Loucy (cell line): ENCODE measurements around the gene RSPO4.

Experiments used
- H2AFZ ChIP-seq: fragments of 200-600 bp; sonication (generic); 2 replicates; pipeline ENCODE4 v1.6.0; 2016; ENCODE audit warnings: antibody characterized with exemption, mild to moderate bottlenecking, low read length, moderate library complexity
- H3F3A ChIP-seq: fragments of 200-600 bp; 2 replicates; pipeline ENCODE4 v1.6.0; 2016; ENCODE audit warnings: antibody characterized with exemption, low read depth, mild to moderate bottlenecking
- H3K27me3 ChIP-seq: fragments of 200-600 bp; sonication (generic); 2 replicates; pipeline ENCODE4 v1.6.1; 2014; ENCODE audit warnings: low read length, mild to moderate bottlenecking; ENCODE audit not compliant: insufficient read depth, poor library complexity, severe bottlenecking
- H3K36me3 ChIP-seq: fragments of 200-600 bp; sonication (generic); 2 replicates; pipeline ENCODE4 v1.6.1; 2016; ENCODE audit warnings: low read length; ENCODE audit not compliant: insufficient read depth
- H3K4me1 ChIP-seq: fragments of 200-600 bp; sonication (generic); 2 replicates; pipeline ENCODE4 v1.5.1; 2014; ENCODE audit warnings: low read length, mild to moderate bottlenecking; ENCODE audit not compliant: insufficient read depth, poor library complexity, severe bottlenecking
- H3K4me2 ChIP-seq: fragments of 200-600 bp; sonication (generic); 2 replicates; pipeline ENCODE4 v1.6.0; 2014; ENCODE audit warnings: antibody characterized with exemption, low read length, low read depth, mild to moderate bottlenecking; ENCODE audit not compliant: poor library complexity, severe bottlenecking
- H3K4me3 ChIP-seq: fragments of 200-600 bp; sonication (generic); 2 replicates; pipeline ENCODE4 v1.5.1; 2014; ENCODE audit warnings: low read length, mild to moderate bottlenecking, mixed read lengths; ENCODE audit not compliant: poor library complexity, severe bottlenecking
- H3K79me2 ChIP-seq: fragments of 200-600 bp; sonication (generic); 2 replicates; pipeline ENCODE4 v1.6.1; 2014; ENCODE audit warnings: low read length; ENCODE audit not compliant: insufficient read depth
- H3K9ac ChIP-seq: fragments of 200-600 bp; sonication (generic); 2 replicates; pipeline ENCODE4 v1.6.0; 2014; ENCODE audit warnings: mild to moderate bottlenecking, low read depth, low read length, moderate library complexity; ENCODE audit not compliant: poor library complexity, severe bottlenecking
- H3K9me2 ChIP-seq: fragments of 200-600 bp; sonication (generic); replicated peaks from 2 replicates; pipeline ENCODE4 v1.6.1; 2016; ENCODE audit warnings: low read depth, low read length, mixed read lengths
- H3K9me3 ChIP-seq: fragments of 200-600 bp; sonication (generic); 2 replicates; pipeline ENCODE4 v1.6.1; 2014; ENCODE audit warnings: mild to moderate bottlenecking, antibody characterized with exemption, low read length, low read depth; ENCODE audit not compliant: insufficient read depth
- H4K20me1 ChIP-seq: fragments of 200-600 bp; sonication (generic); 2 replicates; pipeline ENCODE4 v1.6.0; 2014; ENCODE audit warnings: antibody characterized with exemption, low read length, mild to moderate bottlenecking; ENCODE audit not compliant: insufficient read depth, poor library complexity, severe bottlenecking
- CTCF ChIP-seq: fragments of 200-600 bp; sonication (generic); conservative IDR thresholded peaks from 2 replicates; pipeline ENCODE4 v1.5.1; 2014; ENCODE audit warnings: mild to moderate bottlenecking, antibody characterized with exemption, low read length
- EZH2phosphoT487 ChIP-seq: fragments of 200-600 bp; IDR thresholded peaks from 2 replicates; pipeline ENCODE4 v1.6.1; 2018; ENCODE audit warnings: antibody characterized with exemption, mild to moderate bottlenecking, moderate library complexity, borderline replicate concordance

RSPO4 gene

DNA sequence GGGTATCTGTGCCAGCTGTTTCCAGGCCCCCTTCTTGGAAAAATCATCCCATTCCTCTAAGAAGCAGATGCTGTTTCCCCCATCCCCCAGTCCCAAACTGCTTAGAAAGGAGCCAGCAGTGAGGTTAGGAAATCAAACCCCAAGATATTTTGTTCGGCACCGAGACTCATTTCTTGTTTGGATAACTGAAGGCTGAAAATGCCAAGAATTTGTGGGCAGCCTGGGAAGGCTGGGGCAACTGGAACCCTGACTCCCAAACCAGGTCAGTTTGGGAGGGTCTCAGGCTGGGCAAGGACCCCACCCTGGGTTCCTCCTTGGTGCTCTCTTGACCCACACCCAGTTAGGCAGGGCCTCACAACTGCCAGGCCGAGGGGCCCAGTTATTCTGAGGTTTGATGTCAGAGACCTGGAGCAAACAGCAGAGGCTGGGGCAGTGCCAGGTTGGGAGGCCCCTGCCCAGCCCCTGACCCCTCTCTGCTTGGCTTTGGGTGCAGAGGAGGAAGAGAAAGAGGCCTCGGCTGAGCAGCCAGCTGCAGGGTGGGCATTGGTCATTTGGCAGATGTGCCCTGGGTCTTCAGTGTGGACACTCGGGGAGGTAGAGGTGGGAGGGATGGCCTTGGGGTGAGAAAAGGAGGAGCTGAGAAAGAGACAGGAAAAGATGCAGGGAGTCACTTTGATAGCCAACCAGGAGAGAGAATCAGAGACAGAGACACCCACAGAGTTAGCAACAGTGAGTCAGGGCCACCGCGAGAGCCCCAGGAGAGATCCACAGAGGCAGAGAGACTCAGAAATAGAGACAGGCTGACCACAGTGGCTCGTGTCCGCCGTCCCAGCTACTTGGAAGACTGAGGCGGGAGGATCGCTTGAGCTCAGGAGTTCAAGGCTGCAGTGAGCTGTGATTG is 91.0 kb downstream of the RSPO4 start:
- H3K9me3 ChIP-seq: no peaks in the 10 kb centered on the region
- no peaks in the 10 kb centered on the region for H3K27me3 ChIP-seq
- no peaks in the 10 kb centered on the region for H3K79me2 ChIP-seq
- H2AFZ ChIP-seq: no peak overlapping the region
- H3K4me2 ChIP-seq: no peak overlapping the region
- no peaks in the 10 kb centered on the region for H4K20me1 ChIP-seq
- no peaks in the 10 kb centered on the region for H3K9me2 ChIP-seq
- no peak for TF ChIP-seq EZH2phosphoT487
- TF ChIP-seq CTCF: no peak
- no peaks in the 10 kb centered on the region for H3F3A ChIP-seq
- H3K4me1 ChIP-seq: no peaks in the 10 kb centered on the region
- no peak overlapping the region for H3K4me3 ChIP-seq
- no peaks in the 10 kb centered on the region for H3K36me3 ChIP-seq
- no peak overlapping the region for H3K9ac ChIP-seq

- Histone ChIP-seq H3K79me2 (no peaks in the 10 kb centered on the region), H2AFZ (no peak overlapping the region), H3K4me2 (no peak overlapping the region), H3K36me3 (no peaks in the 10 kb centered on the region), H3K9me2 (no peaks in the 10 kb centered on the region), H3K9ac (no peak overlapping the region), H3K9me3 (no peaks in the 10 kb centered on the region), H3F3A (no peaks in the 10 kb centered on the region), H3K4me3 (no peak overlapping the region), H4K20me1 (no peaks in the 10 kb centered on the region), H3K27me3 (no peaks in the 10 kb centered on the region), H3K4me1 (peaks cover 2% of the 10 kb centered on the region)
- TF ChIP-seq EZH2phosphoT487 (no peak), CTCF (no peak)
Measured at GRCh38 chr20:910132-910869, 91.8 kb downstream of the RSPO4 start.

- TF ChIP-seq EZH2phosphoT487: no peak
- TF ChIP-seq CTCF: no peak
- no peak overlapping the region for H2AFZ ChIP-seq
- no peaks in the 10 kb centered on the region for H3K27me3 ChIP-seq
- peaks cover 5% of the 10 kb centered on the region for H3K4me1 ChIP-seq
- no peak overlapping the region for H3K4me2 ChIP-seq
- no peaks in the 10 kb centered on the region for H3K9me3 ChIP-seq
- H3K79me2 ChIP-seq: no peaks in the 10 kb centered on the region
- no peaks in the 10 kb centered on the region for H3F3A ChIP-seq
- no peak overlapping the region for H3K9ac ChIP-seq
- H3K4me3 ChIP-seq: no peak overlapping the region
- H3K36me3 ChIP-seq: no peaks in the 10 kb centered on the region
- H4K20me1 ChIP-seq: no peaks in the 10 kb centered on the region
- H3K9me2 ChIP-seq: no peaks in the 10 kb centered on the region
Measured at GRCh38 chr20:909641-910040, 92.5 kb downstream of the RSPO4 start.
